ENCODE measurements around the gene KERA. TPM values are rescaled to one million over a fixed set of nuclear protein-coding genes. Genes with fewer than 3 reads are reported as not detected.

The KERA gene
- total and polyA plus RNA-seq, 5 experiments from 2014 or later = not detected

GRCh38 chr12:91061091-91061490 is 3.3 kb upstream of the KERA start:
- H3K36me3 Mint-ChIP-seq = no peaks in the 10 kb centered on the region
- no peaks in the 10 kb centered on the region for H3K4me1 Mint-ChIP-seq
- POLR2A ChIA-PET = no interaction called here
- ATAC-seq (no peak), DNase-seq (no peak)
- H3K27ac Mint-ChIP-seq = no peak overlapping the region
- no peak overlapping the region for H3K4me3 Mint-ChIP-seq
- H3K9me3 Mint-ChIP-seq = no peaks in the 10 kb centered on the region
- H3K27me3 Mint-ChIP-seq = peaks cover 0 to 3% (median 0%) of the 10 kb centered on the region in 5 donors

GRCh38 chr12:91059211-91059610 is 1.4 kb upstream of the KERA start:
- Mint-ChIP-seq H3K27ac (no peak overlapping the region), H3K27me3 (peaks cover 0 to 3% (median 0%) of the 10 kb centered on the region in 5 donors), H3K4me1 (no peaks in the 10 kb centered on the region), H3K36me3 (no peaks in the 10 kb centered on the region), H3K4me3 (no peak overlapping the region), H3K9me3 (no peaks in the 10 kb centered on the region)
- DNase-seq = no peak
- POLR2A ChIA-PET = no interaction called here
- ATAC-seq = no peak

- H3K9me3 Mint-ChIP-seq = no peaks in the 10 kb centered on the region
- no peak overlapping the region for H3K27ac Mint-ChIP-seq
- no peaks in the 10 kb centered on the region for H3K4me1 Mint-ChIP-seq
- H3K36me3 Mint-ChIP-seq = no peaks in the 10 kb centered on the region
- DNase-seq = no peak
- ATAC-seq = no peak
- peaks cover 0 to 3% (median 0%) of the 10 kb centered on the region in 5 donors for H3K27me3 Mint-ChIP-seq
- POLR2A ChIA-PET = no interaction called here
- no peak overlapping the region for H3K4me3 Mint-ChIP-seq
Observed at GRCh38 chr12:91058786-91059185, 962 bp upstream of the KERA start.

GRCh38 chr12:91056488-91056887 is 1.3 kb downstream of the KERA start:
- POLR2A ChIA-PET = no interaction called here
- H3K9me3 Mint-ChIP-seq = no peaks in the 10 kb centered on the region
- H3K4me1 Mint-ChIP-seq = no peaks in the 10 kb centered on the region
- DNase-seq = no peak
- no peak for ATAC-seq
- H3K4me3 Mint-ChIP-seq = no peak overlapping the region
- no peak overlapping the region for H3K27ac Mint-ChIP-seq
- H3K27me3 Mint-ChIP-seq = peaks cover 0 to 3% (median 0%) of the 10 kb centered on the region in 5 donors
- no peaks in the 10 kb centered on the region for H3K36me3 Mint-ChIP-seq

- no peak for DNase-seq
- Mint-ChIP-seq H3K4me1 (no peaks in the 10 kb centered on the region), H3K27ac (no peak overlapping the region), H3K4me3 (no peak overlapping the region), H3K27me3 (peaks cover 0 to 4% (median 0%) of the 10 kb centered on the region in 5 donors), H3K9me3 (no peaks in the 10 kb centered on the region), H3K36me3 (no peaks in the 10 kb centered on the region)
- POLR2A ChIA-PET = no interaction called here
- no peak for ATAC-seq
Observed at GRCh38 chr12:91055976-91056375, 1.8 kb downstream of the KERA start.

GRCh38 chr12:91053951-91054715 is 3.7 kb downstream of the KERA start:
- Mint-ChIP-seq H3K36me3 (no peaks in the 10 kb centered on the region), H3K27me3 (peaks cover 0 to 4% (median 0%) of the 10 kb centered on the region in 5 donors), H3K4me1 (no peaks in the 10 kb centered on the region), H3K27ac (no peak overlapping the region), H3K4me3 (no peak overlapping the region), H3K9me3 (no peaks in the 10 kb centered on the region)
- DNase-seq (no peak), ATAC-seq (no peak)
- POLR2A ChIA-PET = no interaction called here

GRCh38 chr12:91052026-91052425 is 5.8 kb downstream of the KERA start:
- POLR2A ChIA-PET = no interaction called here
- Mint-ChIP-seq H3K27me3 (peaks cover 0 to 7% (median 0%) of the 10 kb centered on the region in 5 donors), H3K27ac (no peak overlapping the region), H3K4me1 (no peaks in the 10 kb centered on the region), H3K4me3 (no peak overlapping the region), H3K36me3 (no peaks in the 10 kb centered on the region), H3K9me3 (no peaks in the 10 kb centered on the region)
- ATAC-seq = no peak
- DNase-seq = no peak

GRCh38 chr12:91044586-91044985 is 13.2 kb downstream of the KERA start:
- no peaks in the 10 kb centered on the region for H3K36me3 Mint-ChIP-seq
- DNase-seq = no peak
- H3K27ac Mint-ChIP-seq = no peak overlapping the region
- no peak for ATAC-seq
- peaks cover 0 to 11% (median 0%) of the 10 kb centered on the region in 5 donors for H3K27me3 Mint-ChIP-seq
- no peaks in the 10 kb centered on the region for H3K4me1 Mint-ChIP-seq
- H3K4me3 Mint-ChIP-seq = no peak overlapping the region
- H3K9me3 Mint-ChIP-seq = no peaks in the 10 kb centered on the region
- POLR2A ChIA-PET = no interaction called here

GRCh38 chr12:91043408-91043807 is 14.4 kb downstream of the KERA start:
- Mint-ChIP-seq H3K9me3 (no peaks in the 10 kb centered on the region), H3K4me1 (no peaks in the 10 kb centered on the region), H3K27me3 (peaks cover 0 to 8% (median 0%) of the 10 kb centered on the region in 5 donors), H3K36me3 (no peaks in the 10 kb centered on the region), H3K4me3 (no peak overlapping the region), H3K27ac (no peak overlapping the region)
- DNase-seq (no peak), ATAC-seq (no peak)
- POLR2A ChIA-PET = no interaction called here

GRCh38 chr12:91040096-91040755 is 17.6 kb downstream of the KERA start:
- no peak for DNase-seq
- Mint-ChIP-seq H3K4me1 (no peaks in the 10 kb centered on the region), H3K36me3 (no peaks in the 10 kb centered on the region), H3K4me3 (no peak overlapping the region), H3K27ac (no peak overlapping the region), H3K9me3 (no peaks in the 10 kb centered on the region), H3K27me3 (peaks cover 0 to 3% (median 0%) of the 10 kb centered on the region in 5 donors)
- POLR2A ChIA-PET = no interaction called here
- ATAC-seq = no peak

- Mint-ChIP-seq H3K9me3 (no peaks in the 10 kb centered on the region), H3K4me3 (no peak overlapping the region), H3K4me1 (no peaks in the 10 kb centered on the region), H3K27me3 (peaks cover 0 to 3% (median 0%) of the 10 kb centered on the region in 5 donors), H3K36me3 (no peaks in the 10 kb centered on the region), H3K27ac (no peak overlapping the region)
- POLR2A ChIA-PET = no interaction called here
- ATAC-seq (no peak), DNase-seq (no peak)
Observed at GRCh38 chr12:91037276-91037675, 20.5 kb downstream of the KERA start.

GRCh38 chr12:91033251-91033650 is 24.6 kb downstream of the KERA start:
- Mint-ChIP-seq H3K9me3 (no peaks in the 10 kb centered on the region), H3K4me1 (no peaks in the 10 kb centered on the region), H3K4me3 (no peak overlapping the region), H3K27me3 (peaks cover 0 to 3% (median 0%) of the 10 kb centered on the region in 5 donors), H3K27ac (no peak overlapping the region), H3K36me3 (no peaks in the 10 kb centered on the region)
- ATAC-seq (no peak), DNase-seq (no peak)
- POLR2A ChIA-PET = no interaction called here

- Mint-ChIP-seq H3K9me3 (no peaks in the 10 kb centered on the region), H3K36me3 (no peaks in the 10 kb centered on the region), H3K4me1 (no peaks in the 10 kb centered on the region), H3K4me3 (no peak overlapping the region), H3K27me3 (no peaks in the 10 kb centered on the region), H3K27ac (no peak overlapping the region)
- DNase-seq (no peak), ATAC-seq (no peak)
- POLR2A ChIA-PET = no interaction called here
Observed at GRCh38 chr12:91023326-91024004, 34.4 kb downstream of the KERA start.

Measured in naive thymus-derived CD8-positive, alpha-beta T cell (primary cell).